Activated naive CD4-positive, alpha-beta T cell treated with anti-CD3 and anti-CD28 coated beads, Interleukin-2, amount 10 ng/mL, durations not matched to agents 5 hours and 36 hours (primary cell): ENCODE data around the gene APBB2. TPM values are rescaled to one million over a fixed set of nuclear protein-coding genes. Genes with fewer than 3 reads are reported as not detected.

Experiments used
- total RNA-seq, 2 experiments: library from RNA; stranded (reverse); gene quantifications; one replicate each; pipeline ENCODE4 v1.2.3, GENCODE V29; 2021

APBB2 gene
- total RNA-seq, result under 1 TPM; 0.18 to 0.48 TPM

GRCh38 chr4:41214136-41214824 is at the start of gene APBB2:
Gene APBB2, minus strand, starts transcription at chr4:41214542. Its CDS starts 181,288 bp downstream, at chr4:41033254.

GRCh38 chr4:41256740-41257256 is 42.5 kb upstream of the APBB2 start, which contains the start of gene UCHL1:
Gene UCHL1, plus strand, starts transcription at chr4:41256928. Its CDS starts 49 bp downstream, at chr4:41256977.

Other genes with a start within 250 kb of the APBB2 start
- not detected for gene UCHL1, start 42.4 kb upstream of the APBB2 start, total RNA-seq